ENCODE data around the gene CA6. TPM values are rescaled to one million over a fixed set of nuclear protein-coding genes. Genes with fewer than 3 reads are reported as not detected.
"Not testable (repeated sequence)": the region's sequence is repeated elsewhere in the genome, so short reads cannot be mapped to it uniquely, and the experiment has no call there.

The CA6 gene
- total RNA-seq: not detected

DNA sequence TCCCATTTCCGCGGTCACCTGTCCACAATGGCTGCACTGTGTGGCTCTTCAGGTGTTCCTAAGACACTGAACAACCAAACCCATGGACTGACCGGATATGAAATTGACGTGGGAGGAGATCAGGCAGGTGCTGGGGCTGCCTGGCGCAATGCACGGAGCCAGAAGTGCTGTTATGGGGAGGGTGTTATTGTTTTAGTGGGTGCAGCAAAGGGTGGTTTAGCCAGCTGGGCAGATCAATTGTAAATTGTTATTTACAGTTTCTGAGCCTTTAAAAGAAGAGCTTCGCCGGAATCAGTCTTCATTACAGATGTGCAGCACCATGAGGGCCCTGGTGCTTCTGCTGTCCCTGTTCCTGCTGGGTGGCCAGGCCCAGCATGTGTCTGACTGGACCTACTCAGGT is at the start of gene CA6:
Gene CA6 (plus strand): TSS at position 301 of the 400 bp plus-strand sequence. CDS start 19 bp downstream, at position 320.
- TF ChIP-seq, protein P1, sequence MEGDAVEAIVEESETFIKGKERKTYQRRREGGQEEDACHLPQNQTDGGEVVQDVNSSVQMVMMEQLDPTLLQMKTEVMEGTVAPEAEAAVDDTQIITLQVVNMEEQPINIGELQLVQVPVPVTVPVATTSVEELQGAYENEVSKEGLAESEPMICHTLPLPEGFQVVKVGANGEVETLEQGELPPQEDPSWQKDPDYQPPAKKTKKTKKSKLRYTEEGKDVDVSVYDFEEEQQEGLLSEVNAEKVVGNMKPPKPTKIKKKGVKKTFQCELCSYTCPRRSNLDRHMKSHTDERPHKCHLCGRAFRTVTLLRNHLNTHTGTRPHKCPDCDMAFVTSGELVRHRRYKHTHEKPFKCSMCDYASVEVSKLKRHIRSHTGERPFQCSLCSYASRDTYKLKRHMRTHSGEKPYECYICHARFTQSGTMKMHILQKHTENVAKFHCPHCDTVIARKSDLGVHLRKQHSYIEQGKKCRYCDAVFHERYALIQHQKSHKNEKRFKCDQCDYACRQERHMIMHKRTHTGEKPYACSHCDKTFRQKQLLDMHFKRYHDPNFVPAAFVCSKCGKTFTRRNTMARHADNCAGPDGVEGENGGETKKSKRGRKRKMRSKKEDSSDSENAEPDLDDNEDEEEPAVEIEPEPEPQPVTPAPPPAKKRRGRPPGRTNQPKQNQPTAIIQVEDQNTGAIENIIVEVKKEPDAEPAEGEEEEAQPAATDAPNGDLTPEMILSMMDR (IDR thresholded peaks at IDR 0.05): no peak
- TF ChIP-seq POLR2A (IDR thresholded peaks at IDR 0.05): no peak
- Histone ChIP-seq H3K36me3 (no peaks in the 10 kb centered on the region), H3K4me3 (no peak within 1 kb of the TSS), H3K27me3 (no peaks in the 10 kb centered on the region), H3K4me1 (no peaks in the 10 kb centered on the region), H3K9me3 (no peaks in the 10 kb centered on the region), H3K27ac (no peak within 1 kb of the TSS)
- DNase-seq: no peak

DNA sequence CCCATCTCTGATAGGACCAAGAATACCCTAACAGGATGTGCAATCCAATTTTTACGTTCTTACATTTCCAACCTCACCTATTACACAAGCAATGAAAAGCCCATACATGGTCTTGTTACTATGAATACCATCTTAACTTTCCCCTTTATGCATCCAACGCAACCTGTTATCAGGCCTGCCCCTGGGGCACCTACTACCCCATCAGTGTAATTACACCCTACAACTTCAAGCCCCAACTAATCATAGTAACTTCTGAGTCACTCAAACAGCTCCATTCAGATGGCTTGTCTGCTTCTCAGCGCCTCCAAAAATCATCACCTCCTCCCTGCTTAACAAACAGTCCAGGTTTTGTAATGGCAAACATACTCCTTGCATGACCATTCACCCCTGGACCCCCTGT is 48.9 kb upstream of the CA6 start:
- DNase-seq, H3K9me3 ChIP-seq, H3K36me3 ChIP-seq, H3K27ac ChIP-seq, H3K27me3 ChIP-seq, H3K4me1 ChIP-seq, H3K4me3 ChIP-seq: not testable (repeated sequence)

DNA sequence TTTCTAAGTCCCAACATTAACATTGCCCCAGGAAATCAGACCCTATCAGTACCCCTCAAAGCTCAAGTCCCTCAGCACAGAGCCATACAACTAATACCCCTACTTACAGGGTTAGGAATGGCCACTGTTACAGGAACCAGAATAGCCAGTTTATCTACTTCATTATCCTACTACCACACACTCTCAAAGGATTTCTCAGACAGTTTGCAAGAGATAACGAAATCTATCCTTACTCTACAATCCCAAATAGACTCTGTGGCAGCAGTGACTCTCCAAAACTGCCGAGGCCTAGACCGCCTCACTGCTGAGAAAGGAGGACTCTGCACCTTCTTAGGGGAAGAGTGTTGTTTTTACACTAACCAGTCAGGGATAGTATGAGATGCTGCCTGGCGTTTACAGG is 48.2 kb upstream of the CA6 start:
- not testable (repeated sequence) for H3K36me3 ChIP-seq, H3K4me1 ChIP-seq, H3K27me3 ChIP-seq, H3K27ac ChIP-seq, DNase-seq, H3K4me3 ChIP-seq, H3K9me3 ChIP-seq

DNA sequence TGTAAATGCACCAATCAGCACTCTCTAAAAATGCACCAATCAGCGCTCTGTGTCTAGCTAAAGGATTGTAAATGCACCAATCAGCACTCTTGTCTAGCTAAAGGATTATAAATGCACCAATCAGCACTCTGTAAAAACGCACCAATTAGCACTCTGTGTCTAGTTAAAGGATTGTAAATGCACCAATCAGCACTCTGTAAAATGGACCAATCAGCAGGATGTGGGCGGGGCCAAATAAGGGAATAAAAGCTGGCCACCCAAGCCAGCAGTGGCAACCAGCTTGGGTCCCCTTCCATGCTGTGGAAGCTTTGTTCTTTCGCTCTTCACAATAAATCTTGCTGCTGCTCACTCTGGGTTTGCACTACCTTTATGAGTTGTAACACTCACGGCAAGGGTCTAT is 47.2 kb upstream of the CA6 start:
- not testable (repeated sequence) for H3K36me3 ChIP-seq, H3K4me1 ChIP-seq, H3K27ac ChIP-seq, H3K27me3 ChIP-seq, H3K9me3 ChIP-seq, DNase-seq, H3K4me3 ChIP-seq

DNA sequence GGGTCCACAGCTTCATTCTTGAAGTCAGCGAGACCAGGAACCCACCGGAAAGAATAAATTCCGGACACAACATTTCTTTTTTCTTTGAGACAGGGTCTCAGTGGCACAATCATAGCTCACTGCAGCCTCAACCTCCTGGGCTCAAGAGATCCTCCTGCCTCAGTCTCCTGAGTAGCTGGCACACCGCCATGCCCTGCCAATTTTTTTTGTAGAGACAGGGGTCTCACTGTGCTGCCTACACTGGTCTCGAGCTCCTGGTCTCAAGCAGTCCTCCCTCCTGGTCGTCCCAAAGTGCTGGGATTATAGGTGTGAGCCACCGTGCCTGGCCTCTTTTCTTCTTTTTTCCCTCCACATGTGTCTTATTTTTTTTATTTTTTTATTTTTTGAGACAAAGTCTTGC is 46.6 kb upstream of the CA6 start:
- H3K36me3 ChIP-seq: no peaks in the 10 kb centered on the region
- H3K4me1 ChIP-seq: peaks cover 0 to 4% (median 0%) of the 10 kb centered on the region in 4 donors
- TF ChIP-seq, protein P1 (IDR thresholded peaks at IDR 0.05): no peak
- TF ChIP-seq POLR2A (IDR thresholded peaks at IDR 0.05): no peak
- no peak overlapping the region for H3K27ac ChIP-seq
- DNase-seq: no peak
- no peaks in the 10 kb centered on the region for H3K27me3 ChIP-seq
- no peaks in the 10 kb centered on the region for H3K9me3 ChIP-seq
- no peak overlapping the region for H3K4me3 ChIP-seq

DNA sequence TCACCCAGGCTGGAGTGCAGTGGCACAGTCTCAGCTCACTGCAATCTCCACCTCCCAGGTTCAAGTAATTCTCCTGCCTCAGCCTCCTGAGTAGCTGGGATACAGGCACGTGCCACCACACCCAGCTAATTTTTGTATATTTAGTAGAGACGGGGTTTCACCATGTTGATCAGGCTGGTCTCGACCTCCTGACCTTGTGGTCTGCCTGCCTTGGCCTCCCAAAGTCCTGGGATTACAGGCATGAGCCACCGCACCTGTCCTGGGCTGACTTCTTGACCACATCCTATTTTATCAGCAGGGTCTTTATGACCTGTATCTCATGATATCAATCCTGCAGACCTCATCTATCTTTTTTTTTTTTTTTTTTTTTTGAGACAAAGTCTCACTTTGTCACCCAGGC is 45.0 kb upstream of the CA6 start:
- not testable (repeated sequence) for H3K27ac ChIP-seq, DNase-seq

GRCh38 chr1:8902765-8903164 is 42.9 kb upstream of the CA6 start:
- no peaks in the 10 kb centered on the region for H3K9me3 ChIP-seq
- H3K4me1 ChIP-seq: peaks cover 0 to 4% (median 0%) of the 10 kb centered on the region in 4 donors
- no peak for TF ChIP-seq POLR2A (IDR thresholded peaks at IDR 0.05)
- TF ChIP-seq, protein P1 (IDR thresholded peaks at IDR 0.05): no peak
- H3K27ac ChIP-seq: no peak overlapping the region
- H3K27me3 ChIP-seq: no peaks in the 10 kb centered on the region
- H3K4me3 ChIP-seq: no peak overlapping the region
- H3K36me3 ChIP-seq: no peaks in the 10 kb centered on the region
- DNase-seq: no peak

More for the DNA sequence above, 45.0 kb upstream of the CA6 start:
- H3K9me3 ChIP-seq, H3K27me3 ChIP-seq, H3K4me1 ChIP-seq, H3K36me3 ChIP-seq, H3K4me3 ChIP-seq: not testable (repeated sequence)

DNA sequence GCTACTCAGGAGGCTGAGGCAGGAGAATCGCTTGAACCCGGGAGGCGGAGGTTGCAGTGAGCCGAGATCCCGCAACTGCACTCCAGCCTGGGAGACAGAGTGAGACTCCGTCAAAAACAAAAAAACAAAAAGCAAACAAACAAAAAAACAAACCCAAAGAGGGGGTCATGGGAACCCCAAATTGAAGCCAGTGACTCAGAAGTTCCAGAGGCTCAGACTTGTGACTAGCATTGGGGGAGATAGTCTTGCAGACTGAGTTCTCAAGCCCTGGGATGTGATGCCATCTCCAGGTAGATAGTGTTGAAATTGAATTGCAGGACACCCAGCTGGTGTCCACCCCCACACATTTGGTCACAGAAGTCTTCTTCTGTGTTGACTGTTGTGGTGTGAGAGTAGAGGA is 42.3 kb upstream of the CA6 start:
- TF ChIP-seq, protein P1 (IDR thresholded peaks at IDR 0.05): no peak
- TF ChIP-seq POLR2A (IDR thresholded peaks at IDR 0.05): no peak
- no peak for DNase-seq
- no peaks in the 10 kb centered on the region for H3K27me3 ChIP-seq
- H3K4me3 ChIP-seq: no peak overlapping the region
- no peaks in the 10 kb centered on the region for H3K9me3 ChIP-seq
- peaks cover 0 to 4% (median 0%) of the 10 kb centered on the region in 4 donors for H3K4me1 ChIP-seq
- H3K27ac ChIP-seq: no peak overlapping the region
- no peaks in the 10 kb centered on the region for H3K36me3 ChIP-seq
